CD4-positive, alpha-beta T cell treated with Interleukin-2 at 100 ng/mL for 4 hours (primary cell): Measurements from ENCODE around the gene COG7.

Source experiments
- DNase-seq: peaks from one replicate; pipeline ENCODE4 v3.0.0-alpha.2; 2020; ENCODE audit warnings: low spot score

COG7 gene

DNA sequence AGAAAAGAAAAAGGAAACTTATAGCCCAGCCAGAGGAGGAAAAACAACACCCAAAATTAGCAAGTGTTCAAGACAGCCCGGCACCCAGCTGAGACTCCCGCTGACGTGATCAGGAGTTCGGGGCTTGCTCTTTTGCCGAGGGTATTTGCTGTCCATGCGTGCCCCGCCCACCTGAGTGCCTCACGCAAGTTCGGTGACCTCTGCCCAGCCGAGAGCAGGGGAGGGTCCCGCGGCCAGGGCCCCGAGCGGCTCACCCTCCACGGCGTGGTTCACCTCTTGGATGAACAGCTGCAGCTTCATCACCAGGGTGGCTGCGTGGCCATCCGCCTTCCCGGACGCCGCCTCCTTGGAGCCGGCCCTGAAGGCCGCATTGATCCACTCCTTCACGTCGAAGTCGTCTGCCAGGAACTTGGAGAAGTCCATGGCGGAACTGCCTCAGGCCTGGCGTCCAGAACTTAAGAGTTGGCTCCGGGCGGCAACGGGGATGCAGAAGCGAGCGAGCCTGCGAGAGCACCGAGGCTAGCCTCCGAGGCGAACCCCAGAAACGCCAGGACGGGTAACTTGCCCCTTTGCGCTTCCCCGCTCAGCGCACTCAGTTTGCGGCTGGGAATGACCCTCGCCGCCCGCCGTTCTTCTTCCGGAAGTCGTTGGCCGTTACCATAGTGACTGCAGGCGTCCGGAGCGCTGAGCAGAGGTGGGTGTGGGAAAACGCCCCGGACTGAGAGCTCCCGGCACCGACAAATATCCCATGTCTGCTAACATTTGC is at the start of gene COG7:
COG7 (minus strand) TSS at position 618 of the 766 bp plus-strand sequence; CDS start at position 423, 195 bp downstream.
- peak; percentile 90 for DNase-seq

DNA sequence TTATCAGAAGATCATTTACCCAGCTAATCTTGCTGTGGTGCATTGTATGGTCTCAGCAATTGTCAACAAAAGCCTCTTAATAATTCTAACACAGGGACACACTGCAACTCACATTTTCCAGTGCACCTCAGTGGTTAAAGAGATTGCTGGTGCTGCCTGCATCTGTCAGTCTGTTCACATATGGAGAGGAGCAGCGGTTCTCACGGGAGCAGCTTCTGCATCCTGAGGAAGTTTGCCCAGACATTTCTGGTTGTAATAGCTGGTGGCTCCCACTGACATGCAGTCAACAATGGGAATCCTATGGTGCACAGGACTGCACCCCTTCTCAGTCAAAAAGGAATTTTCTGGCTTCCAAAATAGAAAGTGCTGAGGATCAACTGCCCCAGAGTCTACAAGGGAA is 49.5 kb upstream of the COG7 start:
- DNase-seq, result no peak

DNA sequence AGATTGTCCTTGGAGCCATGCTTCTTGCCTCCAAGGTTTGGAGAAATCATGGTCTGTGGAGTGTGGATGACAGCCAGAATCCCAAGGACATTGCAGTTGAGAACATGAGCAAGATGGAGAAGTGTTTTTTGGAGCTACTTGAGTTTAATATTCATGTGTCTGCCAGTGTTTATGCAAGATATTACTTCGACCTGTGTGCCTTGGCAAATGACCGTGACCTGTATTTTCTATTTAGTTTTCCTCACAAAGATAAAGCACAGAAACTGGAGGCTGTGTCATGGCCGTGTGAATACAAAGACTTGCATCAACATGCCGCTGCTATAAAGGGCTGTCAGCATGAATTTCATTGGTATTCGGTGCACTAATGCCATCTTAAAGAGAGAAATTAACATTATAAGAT is 48.3 kb upstream of the COG7 start:
- DNase-seq, result no peak

DNA sequence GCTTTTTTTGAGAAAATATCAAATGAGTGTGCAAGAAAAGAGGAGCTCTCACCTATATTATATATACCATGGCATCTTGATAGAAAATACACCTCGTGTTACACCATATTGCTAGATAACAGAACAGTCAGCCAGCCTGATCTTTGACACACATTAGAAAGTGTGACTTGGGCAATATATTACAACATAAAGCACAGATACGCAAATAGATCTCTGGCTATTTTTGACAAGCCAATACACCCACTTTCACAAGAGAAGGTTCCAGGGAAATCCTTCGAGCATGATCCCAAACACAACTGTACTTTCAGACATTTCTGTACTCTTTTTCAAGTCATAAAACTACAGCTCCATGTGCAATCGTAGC is 47.9 kb upstream of the COG7 start:
- no peak for DNase-seq

DNA sequence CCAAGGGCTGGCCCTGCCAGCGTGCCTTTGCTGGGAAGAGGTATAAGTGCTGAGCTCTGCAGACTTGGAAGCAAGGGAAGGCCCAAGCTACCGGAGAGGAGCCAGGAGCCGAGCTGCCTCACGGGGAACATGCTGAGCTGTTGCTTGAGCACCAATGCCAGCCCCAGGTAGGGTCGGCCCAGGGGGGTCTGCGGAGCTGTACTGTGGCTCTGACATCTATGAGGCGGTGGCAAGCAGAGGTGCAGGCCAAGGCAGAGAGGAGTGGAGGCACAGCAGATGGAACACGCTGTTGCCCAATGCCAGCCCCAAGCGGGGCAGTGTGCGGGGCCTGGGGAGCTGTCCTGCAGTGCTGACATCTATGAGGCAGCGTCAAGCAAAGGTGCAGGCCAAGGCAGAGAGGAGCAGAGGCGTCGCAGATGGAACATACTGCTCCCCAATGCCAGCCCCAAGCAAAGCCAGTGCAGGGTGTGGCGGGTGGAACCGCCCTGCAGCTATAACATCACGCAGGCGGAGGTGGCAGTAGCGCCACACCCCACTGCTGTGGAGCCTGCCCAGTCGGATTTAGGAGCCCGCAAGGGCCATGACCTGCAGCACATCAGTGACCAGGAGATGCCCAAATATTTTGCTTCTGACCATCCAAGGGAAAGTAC is 47.3 kb upstream of the COG7 start:
- DNase-seq, result no peak

DNA sequence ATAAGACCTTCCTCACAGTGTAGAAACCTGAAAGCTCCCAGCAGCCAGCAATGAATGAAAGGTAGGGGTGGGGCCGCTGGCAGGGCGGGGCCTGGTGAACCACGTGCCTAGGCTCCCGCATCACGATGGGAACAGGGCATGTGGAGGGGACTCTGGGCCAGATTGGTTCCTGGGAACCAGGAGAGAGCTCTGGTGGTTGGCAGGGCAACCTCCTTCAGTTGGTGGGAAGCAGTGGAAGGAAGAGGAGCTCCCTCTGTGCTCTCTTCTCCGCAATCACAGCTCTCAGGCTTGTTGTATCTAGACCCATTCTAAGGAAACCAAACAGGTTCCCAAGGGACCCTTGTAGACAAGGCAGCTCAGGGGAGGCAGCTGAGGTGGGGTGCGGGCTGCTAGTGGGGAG is 46.8 kb upstream of the COG7 start:
- DNase-seq, result no peak

DNA sequence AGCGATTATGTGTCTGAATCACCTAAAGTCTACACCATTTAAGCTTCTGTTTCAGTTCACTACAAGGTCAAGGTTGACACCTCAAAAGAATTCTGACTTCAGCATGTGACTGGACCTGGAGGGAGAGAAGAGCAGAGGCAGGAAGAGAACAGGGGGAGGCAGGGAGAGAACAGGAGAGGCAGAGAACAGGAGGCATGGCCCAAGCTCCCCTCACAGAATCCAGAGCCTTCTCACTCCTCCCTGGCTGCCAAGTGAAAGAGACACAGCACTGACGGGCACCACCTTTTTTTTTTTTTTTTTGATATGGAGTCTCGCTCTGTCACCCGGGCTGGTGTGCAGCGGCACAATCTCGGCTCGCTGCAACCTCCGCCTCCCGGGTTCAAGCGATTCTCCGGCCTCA is 45.9 kb upstream of the COG7 start:
- no peak for DNase-seq

DNA sequence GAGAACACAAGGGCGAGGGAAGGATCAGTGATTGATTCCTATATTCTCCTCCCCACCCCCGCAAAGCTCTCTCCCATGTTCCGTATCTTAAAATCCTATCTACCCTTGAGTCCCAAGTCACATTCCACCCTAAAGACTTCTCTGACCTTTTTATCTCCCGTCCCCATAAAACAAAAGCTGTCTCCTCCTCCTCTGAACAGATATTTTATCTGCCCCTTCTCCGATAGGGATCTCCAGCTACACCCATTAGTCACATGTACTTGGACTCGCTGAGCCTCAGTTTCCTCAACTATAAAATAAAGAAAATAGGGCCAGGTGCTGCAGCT is 44.5 kb upstream of the COG7 start:
- DNase-seq, result no peak

DNA sequence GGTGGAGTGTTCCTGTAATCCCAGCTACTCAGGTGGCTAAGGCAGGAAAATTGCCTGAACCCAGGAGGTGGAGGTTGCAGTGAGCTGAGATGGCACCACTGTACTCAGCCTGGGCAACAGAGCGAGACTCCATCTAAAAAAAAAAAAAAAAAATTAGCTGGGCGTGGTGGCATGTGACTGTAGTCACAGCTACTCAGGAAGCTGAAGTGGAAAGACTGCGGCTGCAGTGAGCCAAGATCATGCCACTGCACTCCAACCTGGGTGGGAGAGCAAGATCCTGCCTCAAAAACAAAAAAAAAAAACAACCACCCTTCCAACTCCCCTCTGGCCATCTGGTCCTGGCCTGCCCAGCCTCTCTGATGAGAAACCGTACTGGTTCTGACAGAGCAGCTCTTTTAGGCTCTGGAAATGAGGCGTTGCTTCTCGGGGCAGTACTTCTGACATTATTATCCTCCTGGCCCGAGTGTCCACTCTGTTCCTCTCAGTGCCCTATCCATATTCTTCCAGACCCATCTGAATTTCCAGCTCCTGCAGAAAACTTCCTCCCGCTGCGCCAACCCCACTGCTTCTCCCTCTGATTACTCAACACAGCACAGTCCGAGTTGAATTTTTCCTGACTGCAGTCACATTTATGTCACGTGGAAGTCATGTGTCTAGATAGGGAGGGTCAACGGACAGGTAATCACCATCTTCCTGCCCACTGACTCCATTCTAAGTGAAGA is 44.0 kb upstream of the COG7 start:
- DNase-seq, result no peak

DNA sequence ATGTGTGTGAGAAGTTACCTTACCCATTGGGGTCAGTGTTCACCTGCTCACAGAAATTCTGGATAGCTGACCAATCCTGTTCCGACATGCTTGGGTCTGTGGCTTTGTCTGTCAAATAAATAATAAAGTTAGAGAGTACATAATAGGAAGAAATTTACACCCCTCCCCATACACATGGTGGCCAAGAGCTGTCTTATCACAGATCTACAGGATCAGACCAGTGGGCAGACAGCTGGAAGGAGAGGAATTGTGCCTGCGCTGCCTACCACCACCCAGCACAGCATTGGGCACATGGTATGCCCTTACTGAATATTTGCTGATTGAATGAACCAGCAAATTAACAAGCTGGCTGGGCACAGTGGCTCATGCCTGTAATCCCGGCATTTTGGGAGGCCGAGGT is 42.7 kb upstream of the COG7 start:
- no peak for DNase-seq

DNA sequence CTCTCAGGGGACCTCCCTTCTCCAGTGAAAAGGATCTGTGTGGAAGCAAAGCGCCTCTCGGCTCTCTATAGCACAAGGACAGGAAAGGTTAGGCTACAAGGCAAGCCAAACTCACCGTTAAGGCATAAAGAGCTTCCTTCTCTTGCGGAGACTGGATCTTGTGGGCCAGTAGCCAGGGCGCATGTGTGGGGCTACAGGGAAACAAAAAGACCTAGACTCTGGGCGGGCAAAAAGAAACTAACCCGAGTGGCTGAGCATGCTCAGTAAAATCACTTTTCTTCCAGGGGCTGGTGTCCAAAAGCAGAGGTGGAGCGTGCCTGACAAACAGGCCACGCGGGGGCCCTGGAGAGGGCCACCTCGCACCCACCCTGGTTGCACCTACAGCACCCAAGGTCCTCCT is 41.2 kb upstream of the COG7 start:
- DNase-seq, result no peak

DNA sequence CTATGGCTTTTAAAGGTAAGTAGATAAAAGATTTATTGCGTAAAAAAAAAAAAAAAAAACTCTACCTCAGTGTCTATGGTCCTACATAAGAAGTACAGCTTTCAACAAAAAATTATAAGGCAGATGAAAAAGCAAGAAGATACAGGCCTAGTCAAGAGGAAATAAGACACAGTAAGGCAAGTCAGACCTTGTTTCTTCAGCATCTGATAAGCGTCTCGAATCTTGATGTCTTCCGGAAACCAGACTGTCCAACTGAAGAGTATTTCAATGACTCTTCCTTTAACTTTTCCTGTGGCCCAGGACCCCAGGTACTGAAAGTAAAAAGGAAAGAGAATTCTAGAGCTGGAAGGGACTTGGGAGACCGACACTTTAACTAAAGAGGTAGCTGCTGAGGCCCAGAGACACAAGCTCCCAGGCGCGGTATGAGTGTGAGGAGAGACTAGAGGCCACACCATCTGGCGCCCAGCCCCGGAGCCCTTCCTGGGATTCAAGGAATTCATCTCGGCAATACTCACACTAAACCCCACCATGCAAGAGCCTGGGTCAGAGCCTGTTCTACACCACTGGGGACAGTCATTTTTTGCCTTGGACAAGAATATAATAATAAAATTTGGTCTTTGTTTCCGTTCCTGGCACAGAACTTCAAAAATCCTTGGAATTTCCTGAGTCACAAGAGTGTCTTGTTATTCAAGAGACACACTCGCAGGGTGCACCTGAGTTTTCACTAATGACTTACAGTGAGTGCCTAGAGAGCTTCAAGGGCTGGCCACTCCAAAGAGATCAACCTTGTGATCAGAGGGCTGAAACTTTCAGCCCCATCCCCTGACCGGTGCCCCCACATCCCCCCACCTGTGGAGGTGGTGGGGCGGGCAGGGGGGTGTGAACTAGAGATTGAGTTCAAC is 38.8 kb upstream of the COG7 start:
- DNase-seq, result no peak

DNA sequence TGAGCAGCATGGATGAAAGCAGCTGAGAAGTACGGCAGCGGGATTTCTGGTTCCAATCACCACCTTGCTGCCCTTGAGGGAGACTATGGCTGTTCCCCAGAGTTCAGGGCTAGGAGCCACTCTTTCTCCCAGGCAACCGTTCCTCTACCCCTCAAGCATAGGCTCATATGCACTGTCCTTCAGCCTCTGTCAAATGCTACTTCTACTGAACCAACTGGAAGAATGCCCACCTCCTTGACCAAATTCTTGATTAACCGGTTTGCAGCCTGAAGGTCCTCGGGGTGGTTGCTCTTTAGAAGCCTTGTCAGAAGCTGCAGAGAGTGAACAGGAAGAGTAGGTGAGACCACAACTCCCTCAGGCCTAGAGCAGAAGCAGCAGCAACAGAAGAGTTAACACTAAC is 33.5 kb upstream of the COG7 start:
- DNase-seq, result no peak

DNA sequence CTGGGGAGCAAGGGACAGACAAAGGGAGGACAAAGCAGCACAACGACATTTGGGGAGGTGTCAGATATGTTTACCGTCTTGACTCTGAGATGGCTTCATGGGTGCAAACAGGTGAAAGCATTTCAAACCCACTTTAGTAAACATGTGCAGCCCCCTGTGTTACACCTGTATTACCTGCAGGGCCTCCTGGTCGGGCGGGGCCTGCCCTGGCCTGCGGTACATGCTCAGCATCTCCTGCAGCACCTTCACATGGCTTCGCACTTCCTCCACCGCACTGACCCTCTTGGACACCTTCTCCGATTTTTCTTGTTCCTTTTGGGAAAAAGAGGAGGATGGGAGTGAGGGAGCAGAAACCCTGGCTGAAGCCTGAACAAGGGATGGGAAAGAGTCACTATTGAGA is 32.9 kb upstream of the COG7 start:
- DNase-seq, result no peak

DNA sequence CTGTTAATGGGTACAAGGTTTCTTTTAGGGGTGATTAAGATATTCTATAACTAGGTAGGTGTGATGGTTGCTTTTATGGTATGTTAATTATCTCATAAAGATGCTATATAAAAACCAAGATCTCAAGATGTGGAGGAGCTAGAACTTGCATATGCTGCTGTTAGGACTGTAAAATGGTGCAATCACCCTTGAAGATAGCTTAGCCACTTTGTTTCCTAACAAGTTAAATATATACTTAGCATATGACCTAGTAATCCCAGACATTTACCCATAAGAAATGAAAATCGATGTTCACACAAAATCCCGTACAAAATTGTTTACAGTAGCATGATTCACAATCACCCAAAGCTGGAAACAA is 32.2 kb upstream of the COG7 start:
- no peak for DNase-seq

DNA sequence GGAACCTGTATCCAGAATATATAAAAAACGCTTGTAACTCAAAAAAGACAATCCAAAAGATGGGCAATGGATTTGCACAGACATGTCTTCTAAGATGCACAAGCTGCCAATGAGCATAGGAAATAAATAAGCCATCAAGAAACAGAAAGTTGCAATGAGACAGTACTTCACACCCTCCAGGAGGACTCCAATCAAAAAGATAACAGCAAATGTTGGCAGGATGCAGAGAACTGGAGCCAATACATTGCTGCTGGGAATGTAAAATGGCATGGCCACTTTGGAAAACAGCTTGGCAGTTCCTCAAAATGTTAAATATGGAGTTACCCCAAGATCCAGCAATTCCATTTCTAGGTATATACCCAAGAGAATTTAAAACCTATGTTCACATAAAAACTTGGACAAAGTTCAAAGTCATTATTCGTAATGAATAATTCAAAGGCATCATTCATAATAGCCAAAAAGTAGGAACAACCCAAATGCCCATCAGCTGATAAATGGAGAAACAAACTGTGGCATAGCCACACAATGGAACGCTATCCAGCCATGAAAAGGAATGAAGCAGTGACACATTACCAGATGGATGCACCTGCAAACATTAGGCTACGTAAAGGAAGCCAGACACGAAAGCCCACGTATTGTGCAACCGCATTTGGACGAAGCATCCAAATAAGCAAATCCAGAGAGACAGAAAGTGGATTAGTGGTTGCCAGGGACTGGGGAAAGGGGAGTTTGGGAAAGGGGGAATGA is 31.7 kb upstream of the COG7 start:
- DNase-seq, result no peak

DNA sequence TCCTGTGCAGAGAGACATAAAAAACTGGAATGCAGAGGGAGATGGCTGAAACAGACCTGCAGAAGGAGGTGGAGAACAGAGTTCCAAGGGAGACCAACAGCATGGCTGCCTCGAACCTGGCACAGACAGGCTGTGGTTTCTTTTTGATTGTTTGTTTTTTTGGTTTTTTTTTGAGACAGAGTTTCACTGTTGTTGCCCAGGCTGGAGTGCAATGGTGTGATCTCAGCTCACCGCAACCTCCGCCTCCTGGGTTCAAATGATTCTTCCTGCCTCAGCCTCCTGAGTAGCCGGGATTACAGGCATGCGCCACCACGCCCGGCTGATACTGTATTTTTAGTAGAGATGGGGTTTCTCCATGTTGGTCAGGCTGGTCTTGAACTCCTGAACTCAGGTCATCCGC is 30.5 kb upstream of the COG7 start:
- DNase-seq, result peak; percentile 24

DNA sequence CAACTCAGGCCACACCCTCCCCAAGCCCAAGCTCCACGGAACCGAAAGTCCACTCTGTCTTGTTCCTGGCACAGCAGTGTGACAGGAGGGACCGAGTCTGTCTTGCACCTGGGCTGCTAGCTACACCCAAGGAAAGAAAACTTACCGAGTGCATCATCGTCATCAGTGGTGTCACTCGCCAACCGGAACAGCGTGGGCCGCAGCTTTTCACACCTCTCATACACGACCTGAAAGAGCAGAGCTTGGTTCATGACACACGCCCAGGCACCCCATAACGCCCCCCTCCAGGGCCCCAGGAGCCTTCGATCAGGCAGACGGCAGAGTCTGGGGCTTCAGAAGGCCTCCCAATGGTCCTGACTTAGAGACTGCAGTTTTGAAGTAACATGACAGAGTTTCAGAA is 29.8 kb upstream of the COG7 start:
- DNase-seq, result peak; percentile 74

DNA sequence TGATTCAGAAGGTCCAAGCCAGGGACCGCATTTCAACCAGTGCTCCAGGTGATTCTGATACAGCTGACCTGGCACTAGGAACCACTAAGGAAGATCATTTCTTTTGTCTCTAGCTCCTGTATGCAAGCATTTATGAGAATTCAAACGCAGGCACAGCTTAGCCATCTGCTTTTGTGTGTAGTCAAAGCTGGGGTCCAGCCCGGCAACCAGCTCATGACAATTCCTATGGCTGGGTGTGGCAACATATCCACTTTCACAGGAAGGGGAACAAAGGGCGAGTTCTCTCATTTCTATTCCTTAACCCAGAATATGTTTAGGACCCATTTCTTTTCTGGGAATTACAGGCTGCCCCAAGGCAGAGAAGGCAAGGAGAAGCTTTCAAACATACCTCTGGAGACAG is 27.3 kb upstream of the COG7 start:
- no peak for DNase-seq

DNA sequence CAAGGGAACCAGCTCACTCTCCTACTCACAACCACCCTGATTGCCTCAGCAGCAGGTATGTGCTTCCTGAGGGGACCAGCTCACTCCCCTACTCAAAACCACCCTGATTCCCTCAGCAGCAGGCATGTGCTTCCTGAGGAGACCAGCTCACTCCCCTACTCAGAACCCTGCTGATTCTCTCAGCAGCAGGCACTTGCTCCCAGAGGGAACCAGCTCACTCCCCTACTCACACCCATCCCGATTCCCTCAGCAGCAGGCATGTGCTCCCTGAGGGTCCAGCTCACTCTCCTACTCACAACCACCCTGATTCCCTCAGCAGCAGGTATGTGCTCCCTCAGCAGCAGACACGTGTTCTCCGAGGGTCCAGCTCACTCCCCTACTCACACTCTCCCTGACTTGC is 26.1 kb upstream of the COG7 start:
- no peak for DNase-seq

DNA sequence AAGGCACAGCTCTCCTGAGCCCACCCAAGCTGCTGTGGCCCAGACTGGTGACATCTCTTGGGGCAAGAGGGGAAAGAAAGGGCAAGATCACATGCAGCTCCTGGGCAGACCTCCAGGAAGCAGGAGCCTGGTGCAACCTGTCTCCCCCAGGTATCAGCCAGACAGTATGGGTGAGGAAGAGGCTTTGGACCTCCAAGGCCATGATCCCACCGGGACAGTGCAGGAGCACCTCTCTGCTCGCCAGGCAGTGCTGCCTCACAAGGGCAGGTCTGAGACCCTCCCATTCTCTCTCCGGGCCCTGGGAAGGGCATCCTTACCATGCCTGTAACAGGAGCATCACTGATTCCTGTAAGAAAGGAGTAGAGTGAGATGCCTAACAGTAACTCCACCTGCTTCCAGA is 25.6 kb upstream of the COG7 start:
- no peak for DNase-seq

DNA sequence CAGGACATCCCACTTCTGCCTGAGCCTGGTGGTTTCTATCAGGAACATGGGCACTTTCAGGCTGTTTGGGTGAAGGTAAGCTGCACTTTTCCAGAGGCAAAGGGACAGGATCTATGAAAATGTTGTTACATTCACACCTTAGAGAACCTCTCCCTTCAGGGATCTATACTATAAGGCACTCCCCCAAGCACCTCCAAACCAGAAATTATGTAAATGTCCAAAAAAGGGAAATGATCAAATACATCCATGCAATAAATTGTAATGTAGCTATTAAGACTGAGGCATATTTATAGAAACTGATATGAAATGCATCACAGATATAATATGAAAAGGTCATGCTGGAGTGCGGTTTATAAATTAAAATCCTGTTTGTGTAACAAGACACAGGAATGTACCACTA is 23.3 kb upstream of the COG7 start:
- DNase-seq, result no peak
